Measurements from ENCODE around the gene TMPRSS9. TPM values are rescaled to one million over a fixed set of nuclear protein-coding genes. Genes with fewer than 3 reads are reported as not detected.
"Not testable (repeated sequence)": the region's sequence is repeated elsewhere in the genome, so short reads cannot be mapped to it uniquely, and the experiment has no call there.

The TMPRSS9 gene
- total RNA-seq, 1 experiment from 2014 or later = 0.45 TPM

DNA sequence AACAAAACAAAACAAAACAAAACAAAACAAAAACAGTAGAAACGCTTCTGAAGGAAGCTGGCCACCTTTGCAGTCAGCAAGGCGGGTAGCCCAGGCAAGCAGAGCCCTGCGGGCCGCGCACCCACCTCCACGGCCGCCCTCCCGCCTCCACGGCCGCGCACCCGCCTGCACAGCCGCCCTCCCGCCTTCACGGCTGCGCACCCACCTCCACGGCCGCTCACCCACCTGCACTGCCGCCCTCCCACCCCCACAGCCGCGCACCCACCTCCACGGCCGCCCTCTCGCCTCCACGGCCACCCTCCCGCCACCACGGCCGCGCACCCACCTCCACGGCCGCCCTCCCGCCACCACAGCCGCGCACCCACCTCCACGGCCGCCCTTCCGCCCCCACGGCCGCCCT lies 76.3 kb downstream of the TMPRSS9 start:
- DNase-seq (ENCODE audit: low spot score) = no peak

DNA sequence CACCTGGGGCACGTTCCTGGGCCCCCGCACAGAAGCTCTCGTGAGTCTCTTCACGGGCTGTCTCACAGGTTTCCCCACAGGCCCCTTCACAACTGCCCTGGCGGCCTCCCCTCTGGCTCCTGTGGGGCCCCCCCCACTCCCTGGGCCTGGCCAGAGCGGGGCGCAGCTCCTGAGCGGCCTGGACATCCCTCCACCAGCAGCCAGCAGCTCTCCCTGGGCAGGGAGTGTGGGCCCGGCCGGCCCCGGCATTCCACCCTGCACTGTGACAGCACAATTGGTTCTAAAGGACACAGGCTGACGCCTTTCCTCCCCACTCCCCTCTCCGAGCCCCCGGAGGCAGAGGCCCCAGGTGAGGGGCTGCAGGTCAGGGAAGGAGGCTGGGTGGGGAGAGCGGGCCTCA lies 76.9 kb downstream of the TMPRSS9 start:
- no peak for DNase-seq (ENCODE audit: low spot score)

DNA sequence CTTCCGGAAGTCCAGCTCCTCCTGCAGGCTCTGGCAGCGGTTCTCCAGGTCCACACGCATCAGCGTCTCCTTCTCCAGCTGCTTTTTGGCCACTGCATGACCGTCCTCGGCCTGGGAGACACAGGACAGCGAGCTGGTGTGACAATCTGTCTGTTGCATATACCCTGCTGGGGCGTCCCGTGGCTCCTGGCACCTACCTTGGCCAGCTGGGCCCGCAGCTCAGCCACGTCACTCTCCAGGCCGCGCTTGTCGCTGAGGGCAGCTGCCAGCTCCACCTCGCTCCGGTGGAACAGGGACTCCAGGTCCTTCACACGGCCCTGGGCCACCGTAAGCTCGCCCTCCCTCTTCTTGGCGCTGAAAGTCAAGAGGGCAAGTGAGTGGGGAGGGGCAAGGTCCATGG lies 78.1 kb downstream of the TMPRSS9 start:
- DNase-seq (ENCODE audit: low spot score) = no peak

GRCh38 chr19:2440515-2440914 lies 80.5 kb downstream of the TMPRSS9 start:
- no peak for DNase-seq (ENCODE audit: low spot score)

DNA sequence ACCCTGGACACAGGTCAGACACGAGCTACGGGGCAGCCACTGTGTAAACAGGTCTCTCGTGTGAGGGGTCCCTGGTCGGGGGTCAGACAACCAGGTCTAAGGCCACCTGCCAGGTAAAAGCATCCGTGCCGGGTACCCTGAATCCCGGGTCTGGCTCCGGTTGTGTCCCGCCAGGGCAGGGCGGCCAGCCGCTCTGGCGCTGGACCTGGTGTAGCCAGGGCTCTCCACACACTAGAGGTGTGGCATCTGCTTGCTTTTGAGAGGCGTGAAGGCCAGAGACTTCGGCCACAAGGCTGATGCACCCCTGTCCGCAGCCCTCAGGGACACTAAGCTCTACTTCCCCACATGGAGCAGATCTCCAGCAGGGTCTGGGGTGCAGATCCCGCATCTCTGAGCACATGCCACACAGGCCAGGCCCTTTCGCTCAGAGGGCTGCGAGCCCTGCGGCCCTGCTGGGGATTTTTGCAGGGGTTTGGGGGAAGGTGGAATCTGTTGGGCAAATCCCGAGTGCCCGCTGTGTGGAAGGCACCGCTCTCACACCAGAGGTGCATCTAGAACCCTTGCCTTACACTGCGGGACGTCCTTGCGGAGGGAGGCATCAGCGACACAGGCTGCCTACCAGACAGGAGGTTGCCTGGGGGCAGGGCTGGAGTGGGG lies 81.2 kb downstream of the TMPRSS9 start:
- no peak for DNase-seq (ENCODE audit: low spot score)

- DNase-seq (ENCODE audit: low spot score) = no peak
Measured at GRCh38 chr19:2443116-2443784, 83.2 kb downstream of the TMPRSS9 start.

GRCh38 chr19:2443785-2444182 lies 83.7 kb downstream of the TMPRSS9 start:
- DNase-seq (ENCODE audit: low spot score) = no peak

GRCh38 chr19:2444251-2445002 lies 84.4 kb downstream of the TMPRSS9 start:
- no peak for DNase-seq (ENCODE audit: low spot score)

- no peak for DNase-seq (ENCODE audit: low spot score)
Measured at GRCh38 chr19:2446381-2446780, 86.3 kb downstream of the TMPRSS9 start.

DNA sequence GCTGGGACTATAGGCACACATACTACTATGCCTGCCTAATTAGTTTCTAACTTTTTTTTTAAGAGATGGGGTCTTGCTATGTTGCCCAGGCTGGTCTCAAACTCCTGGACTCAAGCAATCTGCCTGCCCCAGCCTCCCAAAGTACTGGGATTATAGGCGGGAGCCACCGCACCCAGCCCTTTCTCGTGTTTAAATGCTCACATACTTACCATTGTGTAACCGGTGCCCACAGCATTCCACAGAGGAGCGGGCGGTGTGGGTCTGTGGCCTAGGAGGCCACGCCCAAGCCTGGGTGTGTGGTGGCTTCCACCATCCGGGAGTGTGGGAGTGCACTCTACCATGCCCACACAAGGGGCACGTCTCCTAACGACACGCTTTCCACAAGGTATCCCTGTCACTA lies 89.0 kb downstream of the TMPRSS9 start:
- no peak for DNase-seq (ENCODE audit: low spot score)

DNA sequence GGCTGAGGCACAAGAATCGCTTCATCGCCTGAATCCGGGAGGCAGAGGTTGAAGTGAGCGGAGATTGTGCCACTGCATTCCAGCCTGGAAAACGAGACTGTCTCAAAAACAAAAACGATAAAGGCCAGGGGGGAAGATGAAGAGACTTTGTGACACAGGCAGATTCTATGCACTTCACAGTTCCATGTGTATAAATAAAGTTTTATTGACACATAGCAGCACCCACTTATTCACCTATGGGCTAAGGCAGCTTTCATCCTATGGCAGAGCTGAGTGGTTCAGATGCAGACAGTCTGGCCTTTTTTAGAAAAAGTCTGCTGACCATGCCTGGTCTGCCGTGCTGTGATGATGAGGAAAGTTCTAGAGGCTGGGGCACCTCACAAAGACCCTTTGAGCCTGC lies 91.1 kb downstream of the TMPRSS9 start:
- no peak for DNase-seq (ENCODE audit: low spot score)

DNA sequence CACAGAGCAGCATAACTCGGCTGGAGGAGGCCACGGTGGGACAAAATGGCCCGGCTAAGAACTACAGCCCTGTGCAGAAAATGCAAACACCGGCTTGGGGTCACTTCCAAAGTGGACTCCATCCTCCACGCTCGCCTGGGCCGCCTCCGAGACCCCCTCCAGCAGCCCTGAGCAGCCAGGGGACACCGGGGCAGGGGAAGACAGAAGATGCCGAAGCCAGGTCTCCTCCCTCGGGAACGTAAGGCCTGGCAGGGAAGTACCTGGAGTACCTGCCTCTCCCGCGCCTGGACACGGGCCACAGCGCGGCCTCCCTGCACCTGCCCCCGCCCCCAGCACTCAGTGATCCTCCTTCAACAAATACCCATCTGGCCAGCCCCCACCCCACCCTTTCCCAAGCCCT lies 91.7 kb downstream of the TMPRSS9 start:
- DNase-seq (ENCODE audit: low spot score) = no peak

DNA sequence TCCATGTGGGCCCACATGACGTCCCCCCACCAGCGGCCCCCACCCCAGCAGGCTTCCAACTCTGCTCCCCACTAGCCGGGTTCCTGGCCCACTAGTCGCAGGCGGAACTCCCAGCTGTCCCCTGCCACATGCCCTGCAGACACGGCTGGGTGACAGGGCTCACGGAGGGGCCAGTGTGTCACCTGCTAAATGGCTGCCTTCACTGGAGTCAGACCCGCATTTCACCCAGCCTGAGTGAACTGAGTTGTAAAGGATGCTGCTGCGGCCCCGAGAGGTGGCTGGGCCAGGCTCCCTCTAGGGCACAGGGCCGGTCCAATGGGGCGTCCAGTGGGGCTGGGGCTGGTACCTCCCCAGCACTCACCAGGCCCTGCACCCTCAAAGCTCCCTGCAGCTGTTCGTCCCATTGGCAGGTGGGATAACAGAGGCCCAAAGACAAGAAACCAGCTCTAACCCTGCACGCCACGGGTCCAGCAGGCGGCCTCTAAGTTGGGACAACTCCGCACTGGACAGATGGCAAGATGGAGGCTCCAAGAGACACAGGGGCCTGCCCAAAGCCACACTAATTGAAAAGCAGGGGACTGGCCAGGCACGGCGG lies 93.5 kb downstream of the TMPRSS9 start:
- DNase-seq (ENCODE audit: low spot score) = no peak

DNA sequence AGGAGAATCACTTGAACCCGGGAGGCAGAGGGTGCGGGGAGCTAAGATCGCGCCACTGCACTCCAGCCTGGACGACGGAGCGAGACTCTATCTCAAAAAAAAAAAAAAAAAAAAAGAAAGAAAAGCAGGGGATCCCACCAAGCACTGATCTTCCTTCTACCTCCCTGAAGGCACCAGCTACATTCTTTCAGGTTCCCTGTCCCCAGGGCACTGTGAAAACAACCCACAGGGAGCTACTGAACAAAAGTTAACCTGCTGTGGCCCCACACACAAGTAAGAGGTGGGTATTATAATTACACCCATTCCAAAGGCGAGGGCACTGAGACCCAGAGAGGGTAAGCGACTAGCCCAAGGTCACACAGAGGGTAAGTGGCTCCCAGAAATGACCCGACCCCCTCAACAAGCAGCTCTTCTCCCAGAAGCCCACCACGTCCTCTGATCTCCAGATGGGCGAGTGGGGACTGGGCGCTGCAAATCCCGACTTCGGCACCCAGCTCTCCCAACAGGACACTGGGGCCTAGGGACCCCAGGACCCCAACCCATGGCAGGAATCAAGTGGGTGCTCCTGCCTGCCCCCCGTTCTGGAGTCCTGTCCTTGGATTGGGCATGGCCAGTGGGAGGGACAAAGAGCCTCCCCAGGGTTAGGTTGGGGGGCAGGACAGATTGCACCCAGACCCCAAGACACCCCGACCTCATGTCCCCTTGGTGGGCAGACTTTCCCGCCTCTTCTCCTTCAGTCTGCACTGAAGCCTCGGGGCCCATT lies 94.3 kb downstream of the TMPRSS9 start:
- DNase-seq (ENCODE audit: low spot score) = no peak

DNA sequence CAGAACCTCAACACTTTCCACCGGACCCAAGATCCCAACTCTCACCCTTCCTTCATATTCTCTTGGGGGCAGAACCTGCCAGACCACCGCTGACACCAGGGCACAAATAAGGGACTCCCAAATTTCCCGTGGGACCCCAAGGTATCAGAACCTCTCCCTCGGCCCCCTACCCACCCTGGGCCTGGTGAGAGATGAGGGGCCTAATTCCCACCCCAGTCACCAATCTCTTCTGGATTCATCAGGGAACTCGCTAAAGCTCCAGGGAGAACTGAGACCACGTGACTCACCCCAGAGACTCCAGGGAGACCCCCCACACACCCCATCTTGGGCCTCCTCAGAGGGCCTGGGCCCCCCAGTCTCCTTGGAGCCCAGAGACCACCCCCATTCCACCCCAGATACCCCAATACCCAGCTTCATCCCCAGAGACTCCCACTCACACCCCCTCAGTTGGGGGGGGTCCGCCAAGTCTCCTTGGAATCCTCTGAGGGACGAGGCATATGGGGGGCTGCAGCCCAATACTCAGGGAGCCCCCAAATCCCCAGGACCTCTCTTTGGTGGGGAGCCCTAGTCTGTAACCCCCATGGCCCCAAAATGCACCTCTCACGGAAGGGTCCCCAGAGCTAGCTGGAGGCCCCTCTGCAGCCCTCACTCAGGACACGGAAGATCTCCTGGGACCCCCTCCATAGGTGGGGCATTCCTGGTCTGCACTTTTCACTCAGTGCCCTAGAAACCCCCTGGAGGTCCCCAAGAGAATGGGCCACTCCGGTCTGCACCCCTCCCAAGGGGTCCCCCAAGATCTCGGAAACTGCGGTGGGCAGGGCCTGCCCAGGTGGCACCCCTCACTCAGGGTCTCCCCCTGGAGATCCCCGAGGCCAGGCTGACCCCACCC lies 95.1 kb downstream of the TMPRSS9 start:
- DNase-seq (ENCODE audit: low spot score) = no peak

DNA sequence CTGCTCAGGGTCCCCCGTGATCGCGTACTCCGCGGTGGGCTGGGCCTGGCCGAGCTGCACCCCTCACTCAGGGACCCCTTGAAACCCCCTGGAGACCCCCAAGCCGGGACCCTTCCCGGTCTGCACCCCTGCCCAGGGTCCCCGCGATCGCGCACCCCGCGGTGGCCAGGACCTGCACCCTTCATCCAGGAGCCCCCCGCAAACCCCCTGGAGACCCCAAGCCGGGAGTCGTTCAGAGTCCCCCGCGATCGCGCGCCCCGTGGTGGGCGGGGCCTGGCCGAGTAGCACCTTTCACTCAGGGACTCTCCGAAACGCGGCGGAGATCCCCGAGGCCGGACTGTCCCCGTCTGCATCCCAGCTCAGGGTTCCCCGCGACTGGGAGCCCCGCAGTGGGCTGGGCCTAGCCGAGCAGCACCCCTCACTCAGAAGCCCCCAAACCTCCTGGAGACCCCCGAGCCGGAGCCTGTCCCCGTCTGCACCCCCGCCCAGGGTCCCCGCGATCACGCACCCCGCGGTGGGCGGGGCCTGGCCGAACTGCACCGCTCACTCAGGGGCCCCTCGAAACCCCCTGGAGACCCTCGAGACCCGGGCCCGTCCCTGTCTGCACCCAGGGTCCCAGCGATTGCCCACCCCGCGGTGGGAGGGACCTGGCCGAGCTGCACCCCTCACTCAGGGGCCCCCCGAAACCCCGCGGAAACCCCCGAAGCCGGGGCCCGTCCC lies 95.9 kb downstream of the TMPRSS9 start:
- no peak for DNase-seq (ENCODE audit: low spot score)

DNA sequence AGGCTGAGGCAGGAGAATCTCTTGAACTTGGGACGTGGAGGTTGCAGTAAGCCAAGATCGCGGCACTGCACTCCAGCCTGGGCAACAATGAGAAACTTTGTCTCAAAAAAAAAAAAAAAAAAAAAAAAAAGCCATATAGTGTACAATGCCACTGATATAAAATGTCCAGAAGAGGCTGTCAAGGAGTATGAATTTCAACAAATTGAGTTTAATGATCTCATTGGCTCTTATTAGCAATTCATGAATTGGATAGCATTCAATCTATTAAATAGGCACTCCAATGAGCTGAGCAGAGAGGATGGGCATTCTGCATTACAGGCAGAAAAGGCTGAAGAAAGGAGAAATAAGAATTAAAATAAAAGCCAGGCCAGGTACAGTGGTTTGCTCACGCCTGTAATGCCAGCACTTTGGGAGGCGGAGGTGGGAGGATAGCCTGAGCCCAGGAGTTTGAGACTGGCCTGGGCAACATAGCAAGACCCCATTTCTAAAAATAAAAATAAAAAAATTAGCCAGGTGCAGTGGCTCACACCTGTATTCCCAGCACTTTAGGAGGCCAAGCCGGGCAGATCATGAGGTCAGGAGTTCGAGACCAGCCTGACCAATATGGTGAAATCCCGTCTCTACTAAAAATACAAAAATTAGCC lies 97.5 kb downstream of the TMPRSS9 start:
- no peak for DNase-seq (ENCODE audit: low spot score)

DNA sequence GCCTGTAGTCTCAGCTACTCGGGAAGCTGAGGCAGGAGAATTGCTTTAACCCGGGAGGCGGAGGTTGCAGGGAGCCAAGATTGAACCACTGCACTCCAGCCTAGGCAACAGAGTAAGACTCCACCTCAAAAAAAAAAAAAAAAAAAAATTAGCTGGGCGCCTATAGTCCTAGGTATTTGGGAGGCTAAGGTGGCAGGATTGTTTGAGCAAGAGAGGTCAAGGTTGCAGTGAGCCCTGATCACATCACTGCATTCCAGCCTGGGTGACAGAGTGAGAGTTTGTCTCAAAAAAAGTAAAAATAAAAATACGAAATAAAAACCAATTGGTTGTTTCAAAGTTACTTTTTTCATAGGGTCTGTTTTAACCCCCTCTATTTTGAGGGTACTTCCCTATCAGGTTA lies 98.0 kb downstream of the TMPRSS9 start:
- DNase-seq (ENCODE audit: low spot score) = no peak

- not testable (repeated sequence) for DNase-seq (ENCODE audit: low spot score)
Measured at GRCh38 chr19:2458776-2459175, 98.7 kb downstream of the TMPRSS9 start.

DNA sequence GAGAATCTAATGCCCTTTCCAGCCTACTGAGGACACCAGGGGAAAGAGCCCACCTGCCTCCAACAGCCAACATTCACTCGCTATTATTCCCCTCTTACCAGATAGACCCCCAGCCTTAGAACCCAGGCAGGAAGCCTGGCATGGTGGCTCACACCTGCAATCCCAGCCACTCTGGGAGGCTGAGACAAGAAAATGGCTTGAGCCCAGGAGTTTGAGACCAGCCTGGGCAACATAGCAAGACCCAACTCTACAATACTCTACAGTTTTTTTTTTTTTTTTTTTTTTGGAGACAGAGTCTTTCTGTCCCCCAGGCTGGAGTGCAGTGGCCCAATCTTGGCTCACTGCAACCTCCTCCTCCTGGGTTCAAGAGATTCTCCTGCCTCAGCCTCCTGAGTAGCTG lies 100.2 kb downstream of the TMPRSS9 start:
- DNase-seq (ENCODE audit: low spot score) = no peak
